ENCODE data around the gene LENG9. TPM values are rescaled to one million over a fixed set of nuclear protein-coding genes. Genes with fewer than 3 reads are reported as not detected.
A peak's percentile ranks its signal among the peaks of the same experiment; 100 is the strongest.

Gene LENG9
- total and polyA plus RNA-seq, 2 of the 13 experiments (the other 11 are each of a cell fraction or from before 2014, with no cell fraction given) = 0.75 to 2.9 TPM

DNA sequence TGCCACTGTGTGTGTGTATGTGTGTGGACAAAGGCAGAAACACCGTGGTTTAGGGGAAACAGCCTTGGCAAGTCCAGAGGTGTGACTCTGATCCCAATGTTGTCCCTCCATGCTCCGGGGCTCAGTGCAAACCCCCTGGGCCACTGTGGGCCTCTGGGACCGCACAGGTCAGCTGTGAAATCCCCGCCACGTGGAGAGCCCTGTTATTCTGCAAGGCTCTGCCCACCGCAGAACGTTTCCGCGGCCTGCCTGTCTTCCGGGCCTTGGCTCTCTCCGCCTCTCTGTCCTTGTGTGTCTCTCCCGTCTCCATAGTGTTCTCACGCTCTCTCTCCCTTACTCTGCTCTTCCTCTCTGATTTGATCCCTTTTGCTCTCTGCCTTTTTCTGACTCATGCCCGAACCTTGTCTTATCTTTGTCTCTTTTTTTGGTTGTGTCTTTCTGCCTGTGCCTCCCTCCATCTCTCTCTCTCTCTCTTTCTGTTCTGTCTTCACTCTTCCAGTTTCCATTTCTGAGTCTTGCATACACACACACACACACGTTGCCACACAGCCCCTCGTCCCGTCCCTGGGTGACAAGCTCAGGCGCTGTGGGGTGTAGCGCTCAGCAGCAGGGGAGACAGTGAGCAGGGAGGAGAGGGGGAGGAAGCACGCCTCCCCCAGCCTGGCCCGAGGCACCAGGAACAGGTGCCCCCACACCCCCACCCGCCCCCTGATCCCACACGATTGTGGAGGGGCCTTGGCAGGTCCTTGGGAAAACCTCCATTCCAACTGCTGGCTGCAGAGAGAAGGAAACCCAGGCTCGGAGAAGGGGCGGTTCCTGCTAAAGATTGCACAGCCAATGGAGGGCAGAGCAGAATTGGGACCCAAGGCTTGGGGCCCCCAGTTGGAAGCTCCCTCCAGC is 45.3 kb downstream of the LENG9 start (continued):
- TF ChIP-seq ZNF687 (CRISPR knock-in tag; IDR thresholded peaks at IDR 0.05) (peak; percentile 91), ZFP62 (CRISPR knock-in tag; IDR thresholded peaks at IDR 0.05) (no peak), HIC2 (CRISPR knock-in tag; IDR thresholded peaks at IDR 0.05; ENCODE audit: low read depth) (no peak), EHMT2 (IDR thresholded peaks at IDR 0.05; ENCODE audit: borderline replicate concordance, low read depth, low read length) (no peak), SIN3A (IDR thresholded peaks at IDR 0.05; ENCODE audit: borderline replicate concordance, low read depth, low read length) (no peak), TOPORS (CRISPR knock-in tag; IDR thresholded peaks at IDR 0.05) (no peak), ZKSCAN5 (CRISPR knock-in tag; IDR thresholded peaks at IDR 0.05) (no peak), HOXA3 (CRISPR knock-in tag; IDR thresholded peaks at IDR 0.05) (peak; percentile 40), ZNF780A (CRISPR knock-in tag; IDR thresholded peaks at IDR 0.05) (no peak), REL (CRISPR knock-in tag; conservative IDR thresholded peaks at IDR 0.05) (no peak), ATRX (CRISPR knock-in tag; IDR thresholded peaks at IDR 0.05; ENCODE audit: borderline replicate concordance) (no peak), JARID2 (CRISPR knock-in tag; IDR thresholded peaks at IDR 0.05; ENCODE audit: insufficient replicate concordance) (no peak), POLR2A (IDR thresholded peaks at IDR 0.05; ENCODE audit: insufficient read depth in 1 of 2, low read depth in 2 of 2, low read length in 2 of 2) (no peak), KMT2B (CRISPR knock-in tag; IDR thresholded peaks at IDR 0.05) (no peak)
- TF ChIP-seq, protein P1, sequence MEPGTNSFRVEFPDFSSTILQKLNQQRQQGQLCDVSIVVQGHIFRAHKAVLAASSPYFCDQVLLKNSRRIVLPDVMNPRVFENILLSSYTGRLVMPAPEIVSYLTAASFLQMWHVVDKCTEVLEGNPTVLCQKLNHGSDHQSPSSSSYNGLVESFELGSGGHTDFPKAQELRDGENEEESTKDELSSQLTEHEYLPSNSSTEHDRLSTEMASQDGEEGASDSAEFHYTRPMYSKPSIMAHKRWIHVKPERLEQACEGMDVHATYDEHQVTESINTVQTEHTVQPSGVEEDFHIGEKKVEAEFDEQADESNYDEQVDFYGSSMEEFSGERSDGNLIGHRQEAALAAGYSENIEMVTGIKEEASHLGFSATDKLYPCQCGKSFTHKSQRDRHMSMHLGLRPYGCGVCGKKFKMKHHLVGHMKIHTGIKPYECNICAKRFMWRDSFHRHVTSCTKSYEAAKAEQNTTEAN (CRISPR knock-in tag; conservative IDR thresholded peaks at IDR 0.05) = peak; percentile 61; the same call in 1 of the 2 replicates
- TF ChIP-seq, protein P2, sequence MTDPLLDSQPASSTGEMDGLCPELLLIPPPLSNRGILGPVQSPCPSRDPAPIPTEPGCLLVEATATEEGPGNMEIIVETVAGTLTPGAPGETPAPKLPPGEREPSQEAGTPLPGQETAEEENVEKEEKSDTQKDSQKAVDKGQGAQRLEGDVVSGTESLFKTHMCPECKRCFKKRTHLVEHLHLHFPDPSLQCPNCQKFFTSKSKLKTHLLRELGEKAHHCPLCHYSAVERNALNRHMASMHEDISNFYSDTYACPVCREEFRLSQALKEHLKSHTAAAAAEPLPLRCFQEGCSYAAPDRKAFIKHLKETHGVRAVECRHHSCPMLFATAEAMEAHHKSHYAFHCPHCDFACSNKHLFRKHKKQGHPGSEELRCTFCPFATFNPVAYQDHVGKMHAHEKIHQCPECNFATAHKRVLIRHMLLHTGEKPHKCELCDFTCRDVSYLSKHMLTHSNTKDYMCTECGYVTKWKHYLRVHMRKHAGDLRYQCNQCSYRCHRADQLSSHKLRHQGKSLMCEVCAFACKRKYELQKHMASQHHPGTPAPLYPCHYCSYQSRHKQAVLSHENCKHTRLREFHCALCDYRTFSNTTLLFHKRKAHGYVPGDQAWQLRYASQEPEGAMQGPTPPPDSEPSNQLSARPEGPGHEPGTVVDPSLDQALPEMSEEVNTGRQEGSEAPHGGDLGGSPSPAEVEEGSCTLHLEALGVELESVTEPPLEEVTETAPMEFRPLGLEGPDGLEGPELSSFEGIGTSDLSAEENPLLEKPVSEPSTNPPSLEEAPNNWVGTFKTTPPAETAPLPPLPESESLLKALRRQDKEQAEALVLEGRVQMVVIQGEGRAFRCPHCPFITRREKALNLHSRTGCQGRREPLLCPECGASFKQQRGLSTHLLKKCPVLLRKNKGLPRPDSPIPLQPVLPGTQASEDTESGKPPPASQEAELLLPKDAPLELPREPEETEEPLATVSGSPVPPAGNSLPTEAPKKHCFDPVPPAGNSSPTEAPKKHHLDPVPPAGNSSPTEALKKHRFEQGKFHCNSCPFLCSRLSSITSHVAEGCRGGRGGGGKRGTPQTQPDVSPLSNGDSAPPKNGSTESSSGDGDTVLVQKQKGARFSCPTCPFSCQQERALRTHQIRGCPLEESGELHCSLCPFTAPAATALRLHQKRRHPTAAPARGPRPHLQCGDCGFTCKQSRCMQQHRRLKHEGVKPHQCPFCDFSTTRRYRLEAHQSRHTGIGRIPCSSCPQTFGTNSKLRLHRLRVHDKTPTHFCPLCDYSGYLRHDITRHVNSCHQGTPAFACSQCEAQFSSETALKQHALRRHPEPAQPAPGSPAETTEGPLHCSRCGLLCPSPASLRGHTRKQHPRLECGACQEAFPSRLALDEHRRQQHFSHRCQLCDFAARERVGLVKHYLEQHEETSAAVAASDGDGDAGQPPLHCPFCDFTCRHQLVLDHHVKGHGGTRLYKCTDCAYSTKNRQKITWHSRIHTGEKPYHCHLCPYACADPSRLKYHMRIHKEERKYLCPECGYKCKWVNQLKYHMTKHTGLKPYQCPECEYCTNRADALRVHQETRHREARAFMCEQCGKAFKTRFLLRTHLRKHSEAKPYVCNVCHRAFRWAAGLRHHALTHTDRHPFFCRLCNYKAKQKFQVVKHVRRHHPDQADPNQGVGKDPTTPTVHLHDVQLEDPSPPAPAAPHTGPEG (CRISPR knock-in tag; IDR thresholded peaks at IDR 0.05) = no peak

Data from HepG2 (cell line).